Chondrocyte (in vitro differentiated cells): Measurements from ENCODE around the gene NIPA2. TPM values are rescaled to one million over a fixed set of nuclear protein-coding genes. Genes with fewer than 3 reads are reported as not detected.

Experiments used
- DNase-seq: peaks from one replicate; pipeline ENCODE4 v3.0.0; 2021; ENCODE audit warnings: mixed read lengths, low spot score
- H3K27ac Mint-ChIP-seq: one replicate; pipeline ENCODE4 v1.8.0; 2021; ENCODE audit warnings: mild to moderate bottlenecking, moderate library complexity, mixed read lengths; ENCODE audit not compliant: unreplicated experiment
- H3K27me3 Mint-ChIP-seq: 2 replicates; pipeline ENCODE4 v1.8.0; 2021; ENCODE audit warnings: low read depth, mixed read lengths
- H3K36me3 Mint-ChIP-seq: 2 replicates; pipeline ENCODE4 v1.8.0; 2021; ENCODE audit warnings: low read depth, mixed read lengths
- H3K4me1 Mint-ChIP-seq: 2 replicates; pipeline ENCODE4 v1.8.0; 2021; ENCODE audit warnings: low read depth, mild to moderate bottlenecking, mixed read lengths
- H3K4me3 Mint-ChIP-seq: one replicate; pipeline ENCODE4 v1.8.0; 2021; ENCODE audit warnings: mild to moderate bottlenecking, moderate library complexity, mixed read lengths; ENCODE audit not compliant: unreplicated experiment
- H3K9me3 Mint-ChIP-seq: 2 replicates; pipeline ENCODE4 v1.8.0; 2021; ENCODE audit warnings: low read depth, mixed read lengths
- long read RNA-seq: library from polyadenylated mRNA; stranded (forward); transcript quantifications from one replicate; pipeline ENCODE4 v2.0.0, GENCODE V29; 2021
- total RNA-seq: library from RNA; stranded (reverse); gene quantifications from 3 replicates; pipeline ENCODE4 v1.2.1, GENCODE V29; 2021
- TF ChIP-seq, protein P1 (sequence below): fragments of 200-600 bp; sonication (generic); IDR thresholded peaks from 2 replicates; pipeline ENCODE4 v1.5.0; 2021; ENCODE audit warnings: antibody characterized with exemption, mild to moderate bottlenecking, moderate library complexity

Gene NIPA2
- total RNA-seq, result 59.3 to 60.9 TPM (median 60.4 TPM) in 3 replicates
- long read RNA-seq, transcript NIPA2-204 (7 exons, 3,130 nt), result minor isoform, 17 of 170 reads
- long read RNA-seq, transcript NIPA2-203 (6 exons, 2,280 nt), result major isoform, 64 of 170 reads
- long read RNA-seq, transcript NIPA2-201 (8 exons, 3,233 nt), result minor isoform, 22 of 170 reads
- long read RNA-seq, partial matches to known transcripts, result 3 of 170 reads
- long read RNA-seq, other reads (novel, unspliced or antisense), result 61 of 170 reads

DNA sequence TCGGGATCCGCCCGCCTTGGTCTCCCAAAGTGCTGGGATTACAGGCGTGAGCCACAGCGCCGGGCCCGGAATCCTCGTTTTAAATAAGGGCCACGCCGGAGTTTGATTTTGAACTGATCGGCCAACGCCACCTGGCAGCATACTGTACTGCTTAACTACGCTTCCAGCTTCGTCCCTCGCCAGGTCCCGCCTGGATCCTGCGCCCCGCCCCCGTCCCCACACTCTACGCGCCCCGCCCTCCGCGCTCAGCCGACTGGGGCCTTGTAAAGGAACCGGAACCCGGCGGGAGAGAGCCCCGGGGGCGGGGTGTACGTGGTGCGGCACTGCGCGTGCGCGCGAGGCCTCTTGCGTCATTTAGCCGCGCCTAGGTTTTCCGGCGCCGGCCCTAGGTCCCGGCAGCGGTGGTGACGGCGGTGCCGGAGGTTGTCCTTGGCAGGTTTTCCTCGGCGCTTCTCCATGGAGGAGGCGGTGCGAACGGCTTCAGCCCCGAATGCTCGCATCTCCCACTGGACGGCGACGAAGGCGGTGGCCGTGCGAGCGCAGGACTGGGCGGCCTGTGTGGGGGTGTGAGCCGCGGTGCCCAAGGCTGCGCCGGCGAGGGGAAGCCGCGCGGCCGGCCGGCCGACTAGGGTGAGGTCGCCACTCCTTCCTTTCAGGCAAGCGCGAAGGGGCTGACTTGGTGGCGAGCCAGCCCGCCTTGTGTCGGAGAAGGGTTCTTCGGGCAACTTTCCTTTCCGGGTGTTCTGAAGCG is at the start of gene NIPA2:
TSS of gene NIPA2 (plus strand) at position 375 of the 751 bp plus-strand sequence. CDS start 13,066 bp downstream, outside the sequence.
- TF ChIP-seq, protein P1, sequence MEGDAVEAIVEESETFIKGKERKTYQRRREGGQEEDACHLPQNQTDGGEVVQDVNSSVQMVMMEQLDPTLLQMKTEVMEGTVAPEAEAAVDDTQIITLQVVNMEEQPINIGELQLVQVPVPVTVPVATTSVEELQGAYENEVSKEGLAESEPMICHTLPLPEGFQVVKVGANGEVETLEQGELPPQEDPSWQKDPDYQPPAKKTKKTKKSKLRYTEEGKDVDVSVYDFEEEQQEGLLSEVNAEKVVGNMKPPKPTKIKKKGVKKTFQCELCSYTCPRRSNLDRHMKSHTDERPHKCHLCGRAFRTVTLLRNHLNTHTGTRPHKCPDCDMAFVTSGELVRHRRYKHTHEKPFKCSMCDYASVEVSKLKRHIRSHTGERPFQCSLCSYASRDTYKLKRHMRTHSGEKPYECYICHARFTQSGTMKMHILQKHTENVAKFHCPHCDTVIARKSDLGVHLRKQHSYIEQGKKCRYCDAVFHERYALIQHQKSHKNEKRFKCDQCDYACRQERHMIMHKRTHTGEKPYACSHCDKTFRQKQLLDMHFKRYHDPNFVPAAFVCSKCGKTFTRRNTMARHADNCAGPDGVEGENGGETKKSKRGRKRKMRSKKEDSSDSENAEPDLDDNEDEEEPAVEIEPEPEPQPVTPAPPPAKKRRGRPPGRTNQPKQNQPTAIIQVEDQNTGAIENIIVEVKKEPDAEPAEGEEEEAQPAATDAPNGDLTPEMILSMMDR, result peak; percentile 56
- Mint-ChIP-seq H3K27ac (peak within 1 kb of the TSS; percentile 95), H3K36me3 (no peaks in the 10 kb centered on the region), H3K27me3 (no peaks in the 10 kb centered on the region), H3K9me3 (no peaks in the 10 kb centered on the region), H3K4me1 (peaks cover 31% of the 10 kb centered on the region), H3K4me3 (peak within 1 kb of the TSS; percentile 83)
- DNase-seq, result peak; percentile 99

DNA sequence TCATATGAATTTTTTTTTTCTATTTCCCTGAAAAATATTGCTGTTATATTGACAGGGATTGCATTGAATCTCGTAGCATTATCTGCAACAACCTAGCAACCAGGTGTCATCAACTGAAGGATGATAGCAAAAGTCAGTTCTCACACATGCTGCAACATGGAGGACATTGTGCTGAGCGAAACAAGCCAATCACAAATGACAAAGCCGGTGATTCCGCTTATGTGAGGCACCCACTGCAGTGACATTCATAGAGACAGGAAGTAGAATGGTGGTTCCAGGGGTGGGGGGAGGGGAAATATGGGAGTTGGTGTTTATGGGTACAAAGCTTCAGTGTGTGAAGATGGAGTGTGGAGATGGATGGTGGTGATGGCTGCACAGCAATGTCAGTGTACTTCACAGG is 44.4 kb upstream of the NIPA2 start:
- no peak overlapping the region for H3K27ac Mint-ChIP-seq
- H3K9me3 Mint-ChIP-seq, result peaks cover 4% of the 10 kb centered on the region
- H3K27me3 Mint-ChIP-seq, result no peaks in the 10 kb centered on the region
- TF ChIP-seq, protein P1, result no peak
- peaks cover 4% of the 10 kb centered on the region for H3K36me3 Mint-ChIP-seq
- H3K4me1 Mint-ChIP-seq, result peaks cover 14% of the 10 kb centered on the region
- DNase-seq, result no peak
- H3K4me3 Mint-ChIP-seq, result no peak overlapping the region

DNA sequence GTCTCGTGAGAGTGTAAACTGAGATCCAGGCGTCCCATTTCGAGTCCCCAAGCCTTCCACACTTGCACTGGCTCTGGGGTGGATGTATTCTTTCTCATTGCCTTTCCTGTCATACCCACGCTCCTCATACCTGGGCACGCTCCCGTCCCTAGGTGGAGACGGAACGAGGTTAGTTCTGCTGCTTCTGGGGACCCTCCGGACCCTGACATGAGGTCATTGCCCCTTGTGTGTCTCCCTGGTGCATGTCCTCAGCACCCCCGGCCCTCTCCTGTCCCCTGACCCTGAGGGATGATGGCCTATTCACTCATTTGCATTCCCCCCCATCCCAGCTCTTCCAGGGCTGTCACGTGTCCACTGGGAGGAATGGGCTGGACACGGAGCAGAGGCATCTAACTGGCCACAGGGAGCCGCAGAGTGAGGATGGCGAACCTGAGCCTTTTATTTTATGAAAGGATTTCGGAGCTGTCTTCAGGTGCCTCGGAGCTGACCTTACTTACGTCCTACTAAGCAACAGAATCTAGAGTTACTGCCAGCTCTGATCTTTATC is 43.8 kb upstream of the NIPA2 start:
- DNase-seq, result no peak
- Mint-ChIP-seq H3K27ac (no peak overlapping the region), H3K36me3 (no peaks in the 10 kb centered on the region), H3K4me3 (no peak overlapping the region), H3K4me1 (peaks cover 14% of the 10 kb centered on the region), H3K27me3 (no peaks in the 10 kb centered on the region), H3K9me3 (no peaks in the 10 kb centered on the region)
- TF ChIP-seq, protein P1, result no peak

DNA sequence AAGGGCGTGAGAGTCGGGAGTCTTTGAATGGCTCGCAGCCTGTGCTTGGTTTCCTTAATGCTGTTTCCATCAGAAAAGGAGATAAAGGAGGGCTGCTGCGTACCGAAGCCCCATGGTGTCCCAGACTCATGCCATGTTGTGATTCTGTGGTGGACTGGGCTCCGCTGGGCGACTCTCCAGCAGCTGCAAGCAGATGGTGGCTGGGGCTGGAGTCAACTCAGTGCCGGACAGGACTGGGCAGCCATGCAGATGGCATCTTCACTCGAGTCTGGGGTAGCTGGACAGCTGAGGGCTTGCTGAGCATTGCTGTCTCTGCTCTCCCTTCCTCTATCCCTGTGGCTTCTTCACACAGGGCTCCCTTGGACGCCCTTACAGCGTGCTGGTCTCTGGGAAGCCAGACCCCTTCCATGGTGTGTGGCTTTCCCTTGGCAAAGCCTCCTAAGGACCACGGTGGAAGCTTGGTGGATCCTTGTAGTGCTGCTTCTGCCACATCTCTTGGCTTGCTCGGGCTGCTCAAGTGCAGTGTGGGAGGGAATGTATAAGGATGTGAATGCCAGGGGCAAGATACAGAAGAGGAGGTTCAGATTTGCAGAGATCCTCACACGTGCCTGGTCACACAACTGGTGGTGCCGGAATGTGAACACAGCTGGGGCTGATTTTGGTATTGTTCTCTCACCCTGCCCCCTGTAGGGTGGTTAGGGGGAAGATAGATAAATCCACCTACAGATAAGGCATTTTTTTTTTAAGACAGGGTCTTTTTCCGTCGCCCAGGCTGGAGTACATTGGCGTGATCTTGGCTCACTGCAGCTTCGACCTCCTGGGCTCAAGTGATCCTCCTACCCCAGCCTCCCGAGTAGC is 43.0 kb upstream of the NIPA2 start:
- DNase-seq, result no peak
- Mint-ChIP-seq H3K9me3 (no peaks in the 10 kb centered on the region), H3K36me3 (no peaks in the 10 kb centered on the region), H3K27ac (no peak overlapping the region), H3K4me1 (peaks cover 14% of the 10 kb centered on the region), H3K27me3 (no peaks in the 10 kb centered on the region), H3K4me3 (no peak overlapping the region)
- TF ChIP-seq, protein P1, result no peak

DNA sequence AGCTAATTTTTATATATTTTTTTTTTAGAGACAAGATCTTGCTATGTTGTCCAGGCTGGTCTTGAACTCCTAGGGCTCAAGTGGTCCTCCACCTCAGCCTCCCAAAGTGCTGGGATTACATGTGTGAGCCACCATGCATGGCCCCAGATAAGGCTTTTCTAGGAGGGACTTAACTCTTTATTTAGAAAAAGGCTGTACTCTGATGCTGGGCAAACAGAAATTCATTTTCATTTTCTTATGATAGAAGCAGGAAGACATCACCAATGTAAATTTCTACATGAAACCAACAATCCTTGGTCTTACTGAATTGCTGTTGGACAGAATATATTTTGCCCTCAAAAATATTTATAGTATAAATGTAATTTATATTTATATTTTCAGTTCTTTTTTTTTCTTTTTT is 42.4 kb upstream of the NIPA2 start:
- Mint-ChIP-seq H3K36me3 (no peaks in the 10 kb centered on the region), H3K4me1 (peaks cover 9% of the 10 kb centered on the region), H3K9me3 (no peaks in the 10 kb centered on the region), H3K4me3 (no peak overlapping the region), H3K27ac (no peak overlapping the region), H3K27me3 (no peaks in the 10 kb centered on the region)
- TF ChIP-seq, protein P1, result no peak
- no peak for DNase-seq
